ENCODE measurements around the gene C1QTNF5.
"Not testable (repeated sequence)": the region's sequence is repeated elsewhere in the genome, so short reads cannot be mapped to it uniquely, and the experiment has no call there.

C1QTNF5 gene

GRCh38 chr11:119340335-119341221 lies at the start of gene C1QTNF5:
Gene C1QTNF5, minus strand, starts transcription at chr11:119340883. Its CDS starts 486 bp downstream, at chr11:119340397.
- H3K27ac ChIP-seq (ENCODE audit: low read depth, low read length), result peak within 1 kb of the TSS; percentile 73
- peaks cover 19% of the 10 kb centered on the region for H3K27me3 ChIP-seq (ENCODE audit: control insufficient read depth, insufficient read depth, low read length)
- H3K36me3 ChIP-seq (ENCODE audit: control insufficient read depth, insufficient read depth, low read length), result no peaks in the 10 kb centered on the region
- peak within 1 kb of the TSS; percentile 25 for H3K9ac ChIP-seq (ENCODE audit: low read length)
- peaks cover 20% of the 10 kb centered on the region for H3K4me1 ChIP-seq (ENCODE audit: control insufficient read depth, insufficient read depth, low read length)
- H3K4me3 ChIP-seq (ENCODE audit: low read length), result peak within 1 kb of the TSS; percentile 59

- Histone ChIP-seq H3K36me3 (ENCODE audit: control insufficient read depth, insufficient read depth, low read length) (no peaks in the 10 kb centered on the region), H3K9ac (ENCODE audit: low read length) (no peak overlapping the region), H3K27me3 (ENCODE audit: control insufficient read depth, insufficient read depth, low read length) (no peaks in the 10 kb centered on the region), H3K4me3 (ENCODE audit: low read length) (no peak overlapping the region), H3K27ac (ENCODE audit: low read depth, low read length) (no peak overlapping the region), H3K4me1 (ENCODE audit: control insufficient read depth, insufficient read depth, low read length) (no peaks in the 10 kb centered on the region)
Measured at GRCh38 chr11:119389611-119390254, 49.0 kb upstream of the C1QTNF5 start.

DNA sequence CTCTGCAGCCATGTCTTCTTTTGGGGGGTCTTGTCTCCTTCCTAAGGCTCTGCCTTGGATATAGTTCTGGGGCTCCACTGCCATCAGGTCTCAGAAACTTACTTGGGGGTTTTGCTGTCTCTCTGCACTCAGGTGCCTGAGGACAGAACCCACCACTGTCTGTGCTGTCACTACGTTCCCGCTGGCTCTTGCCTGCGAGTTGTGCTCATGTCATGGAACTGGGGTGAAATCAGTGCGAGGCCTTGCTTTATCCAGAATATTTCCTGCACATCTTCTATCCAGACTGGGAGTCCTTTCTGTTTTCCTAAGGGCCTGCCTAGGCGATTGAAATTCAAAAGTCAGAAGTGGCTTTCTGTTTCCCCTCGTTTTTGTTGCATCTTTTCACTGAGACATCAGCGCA lies 47.4 kb upstream of the C1QTNF5 start:
- H3K27ac ChIP-seq (ENCODE audit: low read depth, low read length), result no peak overlapping the region
- H3K36me3 ChIP-seq (ENCODE audit: control insufficient read depth, insufficient read depth, low read length), result no peaks in the 10 kb centered on the region
- H3K27me3 ChIP-seq (ENCODE audit: control insufficient read depth, insufficient read depth, low read length), result no peaks in the 10 kb centered on the region
- no peak overlapping the region for H3K9ac ChIP-seq (ENCODE audit: low read length)
- H3K4me1 ChIP-seq (ENCODE audit: control insufficient read depth, insufficient read depth, low read length), result no peaks in the 10 kb centered on the region
- H3K4me3 ChIP-seq (ENCODE audit: low read length), result no peak overlapping the region

GRCh38 chr11:119384332-119384731 lies 43.6 kb upstream of the C1QTNF5 start:
- H3K27me3 ChIP-seq (ENCODE audit: control insufficient read depth, insufficient read depth, low read length), result no peaks in the 10 kb centered on the region
- H3K27ac ChIP-seq (ENCODE audit: low read depth, low read length), result no peak overlapping the region
- H3K4me3 ChIP-seq (ENCODE audit: low read length), result no peak overlapping the region
- peaks cover 12% of the 10 kb centered on the region for H3K4me1 ChIP-seq (ENCODE audit: control insufficient read depth, insufficient read depth, low read length)
- no peaks in the 10 kb centered on the region for H3K36me3 ChIP-seq (ENCODE audit: control insufficient read depth, insufficient read depth, low read length)
- H3K9ac ChIP-seq (ENCODE audit: low read length), result no peak overlapping the region

- H3K27me3 ChIP-seq (ENCODE audit: control insufficient read depth, insufficient read depth, low read length); H3K36me3 ChIP-seq (ENCODE audit: control insufficient read depth, insufficient read depth, low read length); H3K27ac ChIP-seq (ENCODE audit: low read depth, low read length); H3K9ac ChIP-seq (ENCODE audit: low read length): not testable (repeated sequence)
- peak overlapping the region; percentile 81 for H3K4me3 ChIP-seq (ENCODE audit: low read length)
- H3K4me1 ChIP-seq (ENCODE audit: control insufficient read depth, insufficient read depth, low read length), result peaks cover 12% of the 10 kb centered on the region
Measured at GRCh38 chr11:119382513-119382912, 41.8 kb upstream of the C1QTNF5 start.

- no peaks in the 10 kb centered on the region for H3K36me3 ChIP-seq (ENCODE audit: control insufficient read depth, insufficient read depth, low read length)
Measured at GRCh38 chr11:119382101-119382500, 41.4 kb upstream of the C1QTNF5 start.

GRCh38 chr11:119381181-119381988 lies 40.7 kb upstream of the C1QTNF5 start, which contains the start of gene USP2:
Gene USP2, minus strand, starts transcription at chr11:119381690. Its CDS starts 8,210 bp downstream, at chr11:119373480.
- Histone ChIP-seq H3K4me3 (ENCODE audit: low read length) (peak within 1 kb of the TSS; percentile 81), H3K9ac (ENCODE audit: low read length) (peak within 1 kb of the TSS; percentile 3), H3K27me3 (ENCODE audit: control insufficient read depth, insufficient read depth, low read length) (no peaks in the 10 kb centered on the region), H3K4me1 (ENCODE audit: control insufficient read depth, insufficient read depth, low read length) (peaks cover 12% of the 10 kb centered on the region), H3K27ac (ENCODE audit: low read depth, low read length) (no peak within 1 kb of the TSS), H3K36me3 (ENCODE audit: control insufficient read depth, insufficient read depth, low read length) (no peaks in the 10 kb centered on the region)

More at GRCh38 chr11:119382101-119382500, 41.4 kb upstream of the C1QTNF5 start:
- Histone ChIP-seq H3K4me1 (ENCODE audit: control insufficient read depth, insufficient read depth, low read length) (peaks cover 12% of the 10 kb centered on the region), H3K9ac (ENCODE audit: low read length) (no peak overlapping the region), H3K4me3 (ENCODE audit: low read length) (peak overlapping the region; percentile 81), H3K27ac (ENCODE audit: low read depth, low read length) (no peak overlapping the region), H3K27me3 (ENCODE audit: control insufficient read depth, insufficient read depth, low read length) (no peaks in the 10 kb centered on the region)

DNA sequence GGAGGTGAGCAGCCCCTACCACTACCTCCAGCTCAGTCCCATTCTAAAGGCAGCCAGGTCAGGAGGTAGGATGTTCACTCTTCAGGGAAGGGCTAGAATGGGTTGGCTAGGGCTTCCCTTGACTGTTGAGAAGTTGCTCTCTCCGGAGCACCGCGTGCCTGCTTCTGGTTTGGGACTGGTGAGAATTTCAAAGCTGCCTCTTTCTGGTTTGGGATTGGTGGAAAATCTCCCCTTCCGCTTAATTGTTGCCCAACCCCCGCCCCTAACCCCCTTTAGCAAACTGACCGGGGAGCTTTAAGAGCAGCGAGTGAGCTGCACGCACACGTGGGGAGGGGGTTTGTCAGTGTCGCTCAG lies 40.1 kb upstream of the C1QTNF5 start:
- no peak overlapping the region for H3K27ac ChIP-seq (ENCODE audit: low read depth, low read length)
- H3K4me3 ChIP-seq (ENCODE audit: low read length), result peak overlapping the region; percentile 81

GRCh38 chr11:119380160-119380826 lies 39.6 kb upstream of the C1QTNF5 start:
- no peak overlapping the region for H3K4me3 ChIP-seq (ENCODE audit: low read length)
- peaks cover 12% of the 10 kb centered on the region for H3K4me1 ChIP-seq (ENCODE audit: control insufficient read depth, insufficient read depth, low read length)
- no peaks in the 10 kb centered on the region for H3K27me3 ChIP-seq (ENCODE audit: control insufficient read depth, insufficient read depth, low read length)
- no peak overlapping the region for H3K27ac ChIP-seq (ENCODE audit: low read depth, low read length)
- H3K9ac ChIP-seq (ENCODE audit: low read length), result no peak overlapping the region
- no peaks in the 10 kb centered on the region for H3K36me3 ChIP-seq (ENCODE audit: control insufficient read depth, insufficient read depth, low read length)

More for the DNA sequence above, 40.1 kb upstream of the C1QTNF5 start:
- H3K27me3 ChIP-seq (ENCODE audit: control insufficient read depth, insufficient read depth, low read length), result no peaks in the 10 kb centered on the region
- peak overlapping the region; percentile 3 for H3K9ac ChIP-seq (ENCODE audit: low read length)
- no peaks in the 10 kb centered on the region for H3K36me3 ChIP-seq (ENCODE audit: control insufficient read depth, insufficient read depth, low read length)
- peaks cover 12% of the 10 kb centered on the region for H3K4me1 ChIP-seq (ENCODE audit: control insufficient read depth, insufficient read depth, low read length)

- H3K27ac ChIP-seq (ENCODE audit: low read depth, low read length), result no peak overlapping the region
- peaks cover 12% of the 10 kb centered on the region for H3K4me1 ChIP-seq (ENCODE audit: control insufficient read depth, insufficient read depth, low read length)
- no peaks in the 10 kb centered on the region for H3K27me3 ChIP-seq (ENCODE audit: control insufficient read depth, insufficient read depth, low read length)
- no peaks in the 10 kb centered on the region for H3K36me3 ChIP-seq (ENCODE audit: control insufficient read depth, insufficient read depth, low read length)
- H3K4me3 ChIP-seq (ENCODE audit: low read length), result no peak overlapping the region
- H3K9ac ChIP-seq (ENCODE audit: low read length), result no peak overlapping the region
Measured at GRCh38 chr11:119378851-119379465, 38.3 kb upstream of the C1QTNF5 start.

GRCh38 chr11:119377961-119378667 lies 37.4 kb upstream of the C1QTNF5 start:
- H3K9ac ChIP-seq (ENCODE audit: low read length), result no peak overlapping the region
- no peaks in the 10 kb centered on the region for H3K27me3 ChIP-seq (ENCODE audit: control insufficient read depth, insufficient read depth, low read length)
- no peak overlapping the region for H3K4me3 ChIP-seq (ENCODE audit: low read length)
- peaks cover 12% of the 10 kb centered on the region for H3K4me1 ChIP-seq (ENCODE audit: control insufficient read depth, insufficient read depth, low read length)
- no peak overlapping the region for H3K27ac ChIP-seq (ENCODE audit: low read depth, low read length)
- H3K36me3 ChIP-seq (ENCODE audit: control insufficient read depth, insufficient read depth, low read length), result no peaks in the 10 kb centered on the region
